Cardiac fibroblast (primary cell): ENCODE data around the gene ACSBG1.

Experiments used
- DNase-seq, 2 donors: peaks; one replicate each; pipeline versions ENCODE4 v3.0.0 to v3.0.0-alpha.2; 2010; ENCODE audit warnings: low read depth in 2 of 2
- H3K4me3 ChIP-seq, 2 donors: replicated peaks in 1 of 2; 1 replicate in 1 of 2; 2 replicates in 1 of 2; pipeline ENCODE4 v1.5.1; 2011; ENCODE audit warnings: low read depth in 2 of 2, low read length in 2 of 2, mild to moderate bottlenecking in 2 of 2, moderate library complexity in 1 of 2
- TF ChIP-seq, protein P1 (sequence below): IDR thresholded peaks from one replicate; pipeline ENCODE4 v1.5.1; 2011; ENCODE audit warnings: low read depth, mild to moderate bottlenecking, low read length, inconsistent platforms

Gene ACSBG1

DNA sequence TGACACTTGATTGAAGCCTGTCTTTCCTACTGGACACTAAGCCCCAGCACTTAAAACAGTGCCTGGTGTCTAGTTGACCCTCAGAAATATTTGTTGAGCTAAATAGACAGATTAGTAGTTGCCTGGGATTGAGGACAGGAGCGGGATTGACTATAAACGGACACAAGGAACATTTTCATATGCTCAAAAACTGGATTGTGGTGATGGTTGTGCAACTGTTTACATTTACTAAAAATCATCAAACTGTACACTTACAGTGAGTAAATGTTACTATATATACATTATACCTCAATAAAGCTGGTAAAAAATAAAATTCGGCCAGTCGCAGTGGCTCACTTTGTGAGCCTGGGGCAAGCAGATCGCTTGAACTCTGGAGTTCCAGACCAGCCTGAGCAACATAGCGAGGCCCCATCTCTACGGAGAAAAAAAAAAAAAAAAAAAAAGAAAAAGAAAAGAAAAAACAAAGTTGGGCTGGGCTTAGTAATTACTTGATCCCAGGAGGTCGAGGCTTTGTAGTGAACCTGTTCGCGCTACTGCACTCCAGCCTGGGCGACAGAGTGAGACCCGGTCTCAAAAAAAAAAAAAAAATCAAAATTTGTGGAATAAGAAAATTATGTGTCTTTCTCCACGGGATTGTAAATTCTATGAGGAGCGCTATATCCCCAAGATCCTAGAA is 85.8 kb downstream of the ACSBG1 start:
- DNase-seq: peak in 1 of 2 donors; percentile 20
- TF ChIP-seq, protein P1, sequence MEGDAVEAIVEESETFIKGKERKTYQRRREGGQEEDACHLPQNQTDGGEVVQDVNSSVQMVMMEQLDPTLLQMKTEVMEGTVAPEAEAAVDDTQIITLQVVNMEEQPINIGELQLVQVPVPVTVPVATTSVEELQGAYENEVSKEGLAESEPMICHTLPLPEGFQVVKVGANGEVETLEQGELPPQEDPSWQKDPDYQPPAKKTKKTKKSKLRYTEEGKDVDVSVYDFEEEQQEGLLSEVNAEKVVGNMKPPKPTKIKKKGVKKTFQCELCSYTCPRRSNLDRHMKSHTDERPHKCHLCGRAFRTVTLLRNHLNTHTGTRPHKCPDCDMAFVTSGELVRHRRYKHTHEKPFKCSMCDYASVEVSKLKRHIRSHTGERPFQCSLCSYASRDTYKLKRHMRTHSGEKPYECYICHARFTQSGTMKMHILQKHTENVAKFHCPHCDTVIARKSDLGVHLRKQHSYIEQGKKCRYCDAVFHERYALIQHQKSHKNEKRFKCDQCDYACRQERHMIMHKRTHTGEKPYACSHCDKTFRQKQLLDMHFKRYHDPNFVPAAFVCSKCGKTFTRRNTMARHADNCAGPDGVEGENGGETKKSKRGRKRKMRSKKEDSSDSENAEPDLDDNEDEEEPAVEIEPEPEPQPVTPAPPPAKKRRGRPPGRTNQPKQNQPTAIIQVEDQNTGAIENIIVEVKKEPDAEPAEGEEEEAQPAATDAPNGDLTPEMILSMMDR: no peak
- peak overlapping the region; percentile 45 to 70 for H3K4me3 ChIP-seq

DNA sequence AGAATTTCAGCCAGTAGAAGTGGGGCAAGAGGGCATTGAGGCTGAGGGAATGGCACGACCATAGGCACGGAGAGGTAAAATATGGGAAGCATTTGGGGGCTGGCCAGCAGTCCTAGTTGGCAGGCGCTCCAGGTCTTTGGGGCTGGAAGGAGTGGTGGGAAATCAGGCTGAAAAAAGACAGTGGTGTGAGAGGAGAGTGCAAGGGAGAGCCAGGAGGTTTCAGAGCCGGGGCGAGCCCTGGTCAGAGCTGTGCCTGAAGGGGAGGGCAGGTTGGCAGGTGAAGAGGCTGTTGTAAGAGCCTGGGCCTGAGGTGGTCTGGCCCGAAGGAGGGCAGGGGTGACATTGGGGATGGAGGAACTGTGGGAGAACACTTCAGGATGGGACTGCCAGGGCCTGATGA is 86.8 kb downstream of the ACSBG1 start:
- DNase-seq: no peak
- H3K4me3 ChIP-seq: no peak overlapping the region
- TF ChIP-seq, protein P1: no peak

DNA sequence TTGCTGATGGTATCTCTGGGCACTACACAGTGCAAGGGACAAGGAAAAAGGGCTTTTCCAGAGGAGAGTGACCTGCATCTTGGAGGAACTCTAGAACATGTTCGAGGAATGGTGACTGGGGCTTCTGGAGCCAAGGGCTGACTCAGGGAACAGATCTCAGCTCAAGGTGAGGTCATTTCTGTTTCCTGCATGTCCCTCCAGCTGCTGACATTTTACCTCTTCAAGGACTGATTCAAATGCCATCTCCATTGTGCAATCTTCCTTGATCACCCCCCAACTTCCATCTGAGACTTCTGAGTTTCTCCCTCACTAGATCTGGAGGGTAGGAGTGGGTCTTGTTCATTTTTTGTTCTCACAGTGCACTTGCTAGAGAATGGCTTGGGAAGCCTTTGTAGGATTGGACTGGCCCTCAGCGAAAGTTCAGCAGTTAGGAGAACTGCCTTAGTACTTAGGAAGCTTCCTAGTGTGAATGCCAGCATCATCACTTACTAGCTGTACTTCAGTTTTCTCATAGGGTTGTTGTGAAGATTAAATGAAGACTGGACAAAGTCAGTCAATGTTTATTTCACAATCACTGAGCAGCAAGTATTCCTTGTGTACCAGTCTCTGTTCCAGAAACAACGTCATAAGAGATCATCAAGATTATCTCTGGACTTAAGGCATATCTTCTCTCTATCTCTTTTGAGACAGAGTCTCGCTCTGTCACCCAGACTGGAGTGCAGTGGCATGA is 87.8 kb downstream of the ACSBG1 start:
- DNase-seq: peak in 1 of 2 donors; percentile 23
- TF ChIP-seq, protein P1: no peak
- no peak overlapping the region for H3K4me3 ChIP-seq

DNA sequence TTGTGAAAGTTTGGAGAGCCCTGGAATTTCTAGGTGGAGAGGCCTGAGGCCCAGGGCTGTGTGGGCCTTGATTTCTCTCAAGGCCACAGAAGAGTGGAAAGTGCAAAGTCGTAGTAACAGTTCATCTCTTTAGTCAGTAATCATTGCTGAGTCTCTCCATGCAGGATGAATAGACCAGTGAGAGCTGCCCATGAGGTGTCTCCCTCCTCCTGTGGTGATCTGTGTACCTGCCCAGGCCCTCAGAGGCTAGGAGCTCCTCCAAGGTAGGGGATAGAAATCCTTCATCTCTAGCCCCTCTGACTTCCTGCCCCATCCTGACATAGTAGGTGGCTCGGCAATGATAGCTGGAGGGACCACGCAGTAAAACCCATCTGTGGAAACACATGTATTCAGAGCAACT is 92.0 kb downstream of the ACSBG1 start:
- TF ChIP-seq, protein P1: no peak
- no peak overlapping the region for H3K4me3 ChIP-seq
- DNase-seq: no peak

DNA sequence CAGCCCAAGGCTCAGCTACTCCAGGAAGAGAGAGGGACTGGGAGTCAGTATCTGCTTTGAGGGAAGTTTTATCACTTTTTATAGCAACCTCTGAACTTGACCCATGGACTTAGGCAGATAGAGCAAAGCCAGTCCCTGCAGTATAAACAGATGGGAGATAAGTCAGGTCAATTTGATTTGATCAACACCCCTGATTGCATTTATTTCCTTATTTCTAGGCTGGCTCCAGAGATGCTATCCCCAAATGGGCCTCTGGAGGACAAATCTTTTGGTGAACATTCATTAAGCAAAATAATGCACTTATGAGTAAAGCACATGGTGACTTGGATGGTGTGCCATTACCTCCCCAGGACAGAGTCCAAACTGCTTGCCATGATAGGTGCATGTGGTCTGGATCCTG is 94.1 kb downstream of the ACSBG1 start:
- DNase-seq: no peak

DNA sequence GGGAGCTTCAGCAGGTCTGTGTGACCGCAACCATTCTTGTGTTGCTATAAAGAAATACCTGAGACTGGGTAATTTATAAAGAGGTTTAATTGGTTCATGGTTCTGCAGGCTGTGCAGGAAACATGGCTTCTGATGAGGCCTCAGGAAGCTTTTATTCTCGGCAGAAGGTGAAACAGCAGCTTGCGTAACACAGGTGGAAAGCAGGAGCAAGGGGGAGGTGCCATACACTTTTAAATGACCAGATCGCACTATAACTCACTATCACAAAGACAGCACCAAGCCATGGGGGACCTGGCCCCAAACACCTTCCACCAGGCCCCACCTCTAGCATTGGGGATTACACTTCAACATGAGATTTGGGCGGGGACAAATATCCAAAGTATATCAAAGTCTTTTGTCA is 94.8 kb downstream of the ACSBG1 start:
- TF ChIP-seq, protein P1: no peak
- no peak for DNase-seq

More for the DNA sequence above, 94.1 kb downstream of the ACSBG1 start:
- TF ChIP-seq, protein P1: no peak
- H3K4me3 ChIP-seq: no peak overlapping the region

More for the DNA sequence above, 94.8 kb downstream of the ACSBG1 start:
- H3K4me3 ChIP-seq: no peak overlapping the region
